T-helper 2 cell treated with Interferon-gamma antibody and Interleukin-4, amounts not matched to agents 100 ng/mL and 5 ng/mL, for 36 hours (primary cell): ENCODE results near the gene RIMBP2. TPM values are rescaled to one million over a fixed set of nuclear protein-coding genes. Genes with fewer than 3 reads are reported as not detected.
"Not testable (repeated sequence)": the region's sequence is repeated elsewhere in the genome, so short reads cannot be mapped to it uniquely, and the experiment has no call there.

Experiments used
- intact Hi-C: fragments of 100-400 bp; cut with micrococcal nuclease; formaldehyde crosslinking; loops from one replicate; pipeline ENCODE4 v1.15.1; 2023
- total RNA-seq: library from RNA; stranded (reverse); gene quantifications from 2 replicates; pipeline ENCODE4 v1.2.3, GENCODE V29; 2022

Gene RIMBP2, protein sequence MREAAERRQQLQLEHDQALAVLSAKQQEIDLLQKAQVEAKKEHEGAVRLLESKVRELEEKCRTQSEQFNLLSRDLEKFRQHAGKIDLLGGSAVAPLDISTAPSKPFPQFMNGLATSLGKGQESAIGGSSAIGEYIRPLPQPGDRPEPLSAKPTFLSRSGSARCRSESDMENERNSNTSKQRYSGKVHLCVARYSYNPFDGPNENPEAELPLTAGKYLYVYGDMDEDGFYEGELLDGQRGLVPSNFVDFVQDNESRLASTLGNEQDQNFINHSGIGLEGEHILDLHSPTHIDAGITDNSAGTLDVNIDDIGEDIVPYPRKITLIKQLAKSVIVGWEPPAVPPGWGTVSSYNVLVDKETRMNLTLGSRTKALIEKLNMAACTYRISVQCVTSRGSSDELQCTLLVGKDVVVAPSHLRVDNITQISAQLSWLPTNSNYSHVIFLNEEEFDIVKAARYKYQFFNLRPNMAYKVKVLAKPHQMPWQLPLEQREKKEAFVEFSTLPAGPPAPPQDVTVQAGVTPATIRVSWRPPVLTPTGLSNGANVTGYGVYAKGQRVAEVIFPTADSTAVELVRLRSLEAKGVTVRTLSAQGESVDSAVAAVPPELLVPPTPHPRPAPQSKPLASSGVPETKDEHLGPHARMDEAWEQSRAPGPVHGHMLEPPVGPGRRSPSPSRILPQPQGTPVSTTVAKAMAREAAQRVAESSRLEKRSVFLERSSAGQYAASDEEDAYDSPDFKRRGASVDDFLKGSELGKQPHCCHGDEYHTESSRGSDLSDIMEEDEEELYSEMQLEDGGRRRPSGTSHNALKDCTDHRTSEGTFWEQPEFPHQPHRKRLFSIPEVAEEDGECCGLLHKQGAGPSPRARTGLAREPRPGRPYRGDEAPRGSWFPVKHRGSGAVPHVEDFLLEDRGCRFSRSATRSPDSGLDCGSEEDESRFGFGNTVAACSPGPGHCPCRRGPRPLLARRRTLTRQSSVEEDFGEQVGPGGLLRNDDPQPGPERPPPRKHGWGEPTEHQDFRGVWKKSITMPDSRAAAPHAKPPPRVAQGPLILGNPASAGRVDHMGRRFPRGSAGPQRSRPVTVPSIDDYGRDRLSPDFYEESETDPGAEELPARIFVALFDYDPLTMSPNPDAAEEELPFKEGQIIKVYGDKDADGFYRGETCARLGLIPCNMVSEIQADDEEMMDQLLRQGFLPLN (N-terminal part only)
- total RNA-seq, result not detected in 2 replicates

DNA sequence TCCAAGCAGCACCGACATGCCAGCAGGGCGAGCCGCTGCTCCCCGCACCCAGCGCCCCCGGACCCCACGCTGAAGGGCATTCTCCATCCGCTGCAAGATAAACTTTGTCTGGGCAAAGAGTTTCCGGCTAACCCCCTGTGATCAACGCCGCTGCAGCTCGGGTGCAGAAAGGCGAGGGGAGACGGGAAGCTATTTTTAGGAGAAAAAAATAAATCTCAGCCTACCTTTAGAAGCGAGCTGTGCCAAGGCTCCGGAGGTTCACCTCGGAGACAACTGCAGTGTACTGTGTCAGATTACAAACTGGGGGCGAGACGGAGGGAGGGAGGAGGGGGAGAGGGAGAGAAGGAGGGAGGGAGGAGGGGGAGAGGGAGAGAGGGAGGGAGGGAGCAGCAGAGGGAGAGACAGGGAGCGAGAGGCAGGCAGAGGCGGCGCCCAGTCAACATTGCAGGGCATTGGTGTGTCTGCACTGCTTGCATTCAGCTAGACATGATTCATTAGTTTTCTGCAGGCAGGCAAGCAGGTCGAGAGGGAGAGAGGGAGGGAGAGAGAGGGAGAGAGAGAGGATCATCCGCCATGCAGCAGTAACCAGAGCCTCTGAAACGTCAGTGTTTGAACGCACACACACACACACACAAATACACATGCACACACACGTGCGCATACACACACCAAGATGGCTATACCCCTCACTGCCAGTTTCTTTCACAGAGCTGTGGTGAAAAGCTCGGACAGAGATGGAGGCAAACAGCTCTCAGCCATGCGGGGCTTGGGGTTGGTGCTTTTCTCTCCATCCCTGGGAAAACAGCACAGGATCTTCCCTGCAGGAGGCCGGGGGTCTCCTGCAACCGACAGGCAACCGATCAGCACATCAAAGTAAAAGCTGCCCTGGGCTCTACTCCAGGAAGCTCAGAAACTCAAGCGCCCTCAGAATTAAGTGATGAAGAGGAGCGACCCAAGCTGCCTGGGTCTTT is at the start of gene RIMBP2:
TSS of gene RIMBP2 (minus strand) at position 302 of the 971 bp plus-strand sequence. CDS start 237,286 bp downstream, outside the sequence.
- intact Hi-C loops, result no loop called here

DNA sequence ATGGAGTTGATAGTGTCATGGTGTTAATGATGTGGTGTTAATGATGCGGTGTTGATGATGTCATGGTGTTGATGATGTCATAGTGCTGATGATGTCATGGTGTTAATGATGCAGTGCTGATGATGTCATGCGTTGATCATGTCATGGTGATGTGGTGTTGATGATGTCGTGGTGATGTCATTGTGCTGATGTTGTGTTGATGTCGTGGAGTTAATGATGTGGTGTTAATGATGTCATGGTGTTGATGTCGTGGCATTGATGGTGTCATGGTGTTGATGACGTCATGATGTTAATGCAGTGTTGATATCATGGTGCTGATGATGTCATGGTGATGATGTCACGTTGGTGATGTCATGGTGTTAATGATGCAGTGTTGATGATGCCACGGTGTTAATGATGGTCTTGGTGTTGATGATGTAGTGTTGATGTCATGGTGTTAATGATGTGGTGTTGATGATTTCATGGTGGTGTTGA is 49.1 kb upstream of the RIMBP2 start:
- intact Hi-C loops, result no loop called here

DNA sequence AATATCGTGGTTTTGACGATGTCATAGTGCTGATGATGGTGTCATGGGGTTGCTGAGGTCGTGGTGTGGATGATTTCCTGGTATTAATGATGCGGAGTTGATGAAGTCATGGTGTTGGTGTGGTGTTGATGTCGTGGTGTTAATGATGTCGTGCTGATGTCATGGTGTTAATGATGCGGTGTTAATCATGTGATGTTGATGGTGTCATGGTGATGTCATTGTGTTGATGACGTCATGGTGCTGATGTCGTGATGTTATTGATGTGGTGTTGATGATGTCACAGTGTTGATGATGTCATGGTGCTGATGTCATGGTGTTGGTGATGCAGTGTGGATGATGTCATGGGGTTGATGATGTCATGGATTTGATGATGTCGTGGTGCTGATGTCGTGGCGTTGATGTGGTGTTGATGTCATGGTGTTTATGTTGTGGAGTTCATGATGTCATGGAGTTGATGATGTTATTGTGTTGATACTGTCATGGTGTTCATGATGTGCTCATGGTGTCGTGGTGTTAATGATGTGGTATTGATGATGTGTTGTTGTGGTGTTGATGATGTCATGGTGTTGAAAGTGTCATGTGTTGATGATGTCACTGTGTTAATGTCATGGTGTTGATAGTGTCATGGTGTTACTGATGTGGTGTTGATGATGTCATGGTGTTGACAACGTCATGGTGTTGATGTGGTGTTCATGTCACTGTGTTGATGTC is 48.5 kb upstream of the RIMBP2 start:
- intact Hi-C loops, result no loop called here

DNA sequence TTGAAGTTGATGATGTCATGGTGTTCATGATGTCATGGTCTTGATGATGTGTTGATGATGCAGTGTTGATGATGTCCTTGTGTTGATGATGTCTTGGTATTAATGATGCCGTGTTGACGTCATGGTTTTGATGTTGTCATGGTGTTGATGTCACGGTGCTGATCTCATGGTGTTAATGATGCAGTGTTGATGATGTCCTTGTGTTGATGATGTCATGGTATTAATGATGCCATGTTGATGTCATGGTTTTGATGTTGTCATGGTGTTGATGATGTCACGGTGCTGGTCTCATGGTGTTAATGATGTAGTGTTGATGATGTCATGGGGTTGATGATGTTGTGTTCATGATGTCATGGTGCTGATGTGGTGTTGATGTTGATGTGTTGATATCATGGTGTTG is 48.0 kb upstream of the RIMBP2 start:
- intact Hi-C loops, result no loop called here

DNA sequence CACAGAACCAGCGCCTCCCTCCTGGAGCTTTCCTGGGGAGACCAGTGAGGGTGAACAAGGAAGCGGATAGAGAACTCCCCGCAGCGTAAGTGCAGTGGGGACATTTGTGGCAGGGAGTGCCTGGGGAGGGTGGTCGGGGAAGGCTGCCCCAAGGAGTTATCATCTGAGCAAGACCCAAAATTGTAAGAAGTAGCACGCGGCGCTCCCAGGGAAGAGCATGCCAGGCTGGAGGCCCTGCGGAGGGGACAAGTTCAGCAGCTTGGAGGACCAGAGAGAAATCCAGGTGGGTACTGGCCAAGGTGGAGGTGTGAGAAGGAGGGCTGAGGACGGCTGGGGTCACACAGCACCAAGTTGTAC is 46.2 kb upstream of the RIMBP2 start:
- intact Hi-C loops, result no loop called here

DNA sequence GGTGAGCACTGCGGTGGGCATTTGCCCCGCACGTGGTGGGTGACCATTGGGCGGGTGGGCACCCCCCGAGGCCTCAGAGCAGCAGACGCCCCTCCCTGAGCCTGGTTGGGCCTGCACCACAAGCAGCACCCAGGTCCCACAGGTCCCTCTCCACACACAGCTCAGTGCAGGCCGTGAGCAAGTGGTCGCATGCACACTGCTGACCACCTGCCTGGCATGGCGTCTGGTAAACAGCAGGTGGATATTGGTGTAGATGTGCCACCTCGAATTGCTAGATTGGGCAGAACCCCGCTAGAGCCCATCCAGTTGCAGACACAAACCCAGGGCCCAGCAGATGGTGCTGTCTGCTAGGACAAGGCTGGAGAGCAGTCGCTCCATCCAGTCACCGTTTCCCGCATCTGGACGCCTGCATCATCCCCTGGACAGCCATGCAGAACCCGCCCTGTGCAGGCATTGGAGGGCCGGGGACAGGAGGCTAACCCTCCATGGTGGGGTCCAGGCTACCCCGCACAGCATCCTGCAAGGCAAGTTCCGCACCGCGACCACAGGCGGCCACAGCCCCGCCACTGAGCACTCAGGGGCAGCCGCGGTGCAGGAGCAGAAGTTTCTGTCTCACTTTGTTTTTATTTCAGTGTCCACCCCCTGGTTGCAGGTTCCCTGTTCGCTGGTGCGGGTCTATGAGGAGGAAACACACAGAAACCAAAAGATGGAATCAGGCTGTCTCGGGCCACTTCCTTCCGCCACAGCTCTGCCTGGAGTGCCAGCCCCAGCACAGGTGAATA is 45.6 kb upstream of the RIMBP2 start:
- intact Hi-C loops, result loop anchor here (1.0 to 2.0 kb wide), 2 partner anchors 58 to 371 kb away; no protein-coding TSS in a partner anchor

DNA sequence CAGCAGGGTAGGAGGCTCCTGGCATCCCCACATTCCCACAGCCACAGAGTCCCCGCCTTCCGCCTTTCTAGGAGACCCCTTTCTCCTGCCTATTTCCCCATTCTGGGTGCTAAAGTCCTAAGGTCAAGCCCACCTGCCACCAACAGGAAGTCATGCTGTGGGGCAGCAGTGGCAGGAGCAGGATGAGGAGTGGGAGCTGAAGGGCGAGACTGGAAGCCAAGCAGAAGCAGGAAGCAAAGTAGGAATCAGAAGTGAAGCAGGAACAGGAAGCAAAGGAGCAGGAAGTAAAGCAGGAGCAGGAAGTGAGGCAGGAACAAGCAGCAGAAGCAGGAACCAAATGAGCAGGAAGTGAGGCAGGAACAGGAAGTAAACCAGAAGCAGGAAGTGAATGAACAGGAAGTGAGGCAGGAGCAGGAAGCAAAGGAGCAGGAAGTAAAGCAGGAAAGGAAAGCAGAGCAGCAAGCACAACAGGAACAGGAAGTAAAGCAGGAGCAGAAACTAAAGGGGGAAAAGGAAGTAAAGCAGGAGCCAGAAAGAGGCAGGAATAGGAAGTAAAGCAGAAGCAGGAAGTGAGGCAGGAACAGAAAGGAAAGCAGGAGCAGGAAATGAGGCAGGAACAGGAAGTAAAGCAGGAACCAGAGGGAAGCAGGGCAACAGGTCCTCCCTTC is 38.3 kb upstream of the RIMBP2 start:
- intact Hi-C loops, result no loop called here

DNA sequence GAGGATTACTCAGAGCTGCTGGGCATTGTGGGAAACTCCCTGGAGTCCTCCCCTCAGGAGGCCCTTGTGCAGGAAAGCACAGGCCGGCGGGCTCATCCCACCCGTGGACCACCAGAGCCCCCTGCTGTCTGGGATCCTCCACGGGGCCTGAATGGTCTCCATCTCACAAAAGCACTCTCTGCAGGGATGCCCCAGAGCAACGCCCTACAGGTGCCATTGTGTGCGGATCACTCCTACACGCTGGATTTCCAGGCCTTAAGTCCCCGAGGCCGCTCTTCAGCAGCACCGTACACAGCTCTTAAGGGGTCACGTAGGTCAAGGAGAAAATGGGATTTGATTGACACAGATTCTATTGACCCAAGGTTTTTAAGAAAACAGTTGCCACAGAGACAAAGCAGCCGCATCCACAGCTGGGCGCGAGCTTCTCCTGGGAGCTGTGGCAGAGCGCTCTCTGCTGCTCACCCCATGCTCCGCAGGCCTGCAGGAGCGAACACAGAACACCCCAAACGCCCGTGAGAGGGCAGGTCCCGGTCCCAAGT is 36.7 kb upstream of the RIMBP2 start:
- intact Hi-C loops, result no loop called here

DNA sequence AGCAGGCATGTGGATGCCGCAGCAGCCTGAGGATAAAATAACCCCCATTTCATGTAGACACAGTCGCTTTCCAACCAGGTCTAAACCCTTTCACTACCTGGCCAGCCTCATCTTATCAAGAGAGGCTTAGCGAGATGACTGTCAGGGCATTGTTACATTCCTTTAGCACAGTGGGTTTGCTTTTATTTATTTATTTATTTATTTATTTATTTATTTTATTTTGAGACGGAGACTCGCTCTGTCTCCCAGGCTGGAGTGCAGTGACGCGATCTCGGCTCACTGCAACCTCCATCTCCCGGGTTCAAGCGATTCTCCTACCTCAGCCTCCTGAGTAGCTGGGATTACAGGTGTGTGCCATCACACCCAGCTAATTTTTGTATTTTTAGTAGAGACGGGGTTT is 35.9 kb upstream of the RIMBP2 start:
- intact Hi-C loops, result not testable (repeated sequence)

DNA sequence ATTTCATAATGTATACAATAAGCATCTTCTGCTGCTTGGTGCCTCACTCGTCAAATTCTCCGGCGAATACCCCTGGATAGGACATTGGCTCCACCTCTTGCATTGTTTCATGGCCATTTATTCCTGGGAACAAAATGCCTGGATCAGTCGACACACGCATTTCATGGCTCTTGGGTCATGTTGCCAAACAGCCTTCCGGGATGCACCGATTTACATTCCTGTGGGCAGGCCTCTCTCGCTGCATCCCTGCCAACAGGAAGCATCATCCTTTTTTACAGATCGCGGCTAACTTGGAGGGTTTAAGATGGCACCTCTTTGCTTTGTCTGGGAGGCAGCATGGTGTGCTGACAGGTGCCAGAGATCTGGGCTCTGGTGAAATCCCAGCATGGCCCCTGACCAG is 32.7 kb upstream of the RIMBP2 start:
- intact Hi-C loops, result no loop called here

DNA sequence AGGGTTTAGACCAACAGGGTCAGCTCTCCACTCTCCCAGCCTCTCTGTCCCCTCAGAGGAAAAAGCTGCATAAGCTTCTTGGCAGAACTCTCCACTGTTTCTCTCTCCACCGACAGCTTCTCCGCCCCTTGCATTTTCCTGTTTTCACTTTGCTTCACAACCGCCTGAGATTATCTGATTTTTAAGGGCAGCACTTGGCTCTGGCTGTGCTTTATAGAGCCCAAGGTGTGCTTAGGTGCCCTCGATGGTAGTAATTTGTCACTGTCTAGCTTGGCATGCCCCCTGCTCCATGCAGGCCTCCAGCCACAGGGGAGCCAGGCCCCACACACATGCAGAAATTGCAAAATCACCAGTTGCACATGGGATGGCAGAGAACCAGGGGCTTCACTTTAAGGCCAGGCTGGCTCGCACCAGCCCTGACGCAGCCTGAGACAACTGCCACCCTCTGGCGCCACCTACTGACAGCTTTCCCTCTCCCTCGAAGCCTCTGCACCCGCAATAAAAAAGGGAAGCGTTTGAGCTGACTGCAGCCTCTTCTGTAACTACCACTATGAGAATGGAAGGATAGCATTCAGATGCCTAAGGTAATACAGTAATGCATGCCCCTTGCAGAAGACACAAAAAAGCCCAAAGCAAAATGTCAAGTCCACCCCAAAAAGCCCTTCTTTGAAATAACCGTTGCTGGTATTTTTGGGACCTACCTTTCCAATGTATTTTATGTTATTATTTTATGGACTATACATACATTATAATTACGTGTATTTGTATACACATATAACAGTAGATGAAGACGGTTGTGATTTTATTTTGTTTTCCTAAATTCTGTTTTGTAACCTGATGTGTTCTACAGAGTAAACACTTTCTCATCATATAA is 32.0 kb upstream of the RIMBP2 start:
- intact Hi-C loops, result no loop called here

DNA sequence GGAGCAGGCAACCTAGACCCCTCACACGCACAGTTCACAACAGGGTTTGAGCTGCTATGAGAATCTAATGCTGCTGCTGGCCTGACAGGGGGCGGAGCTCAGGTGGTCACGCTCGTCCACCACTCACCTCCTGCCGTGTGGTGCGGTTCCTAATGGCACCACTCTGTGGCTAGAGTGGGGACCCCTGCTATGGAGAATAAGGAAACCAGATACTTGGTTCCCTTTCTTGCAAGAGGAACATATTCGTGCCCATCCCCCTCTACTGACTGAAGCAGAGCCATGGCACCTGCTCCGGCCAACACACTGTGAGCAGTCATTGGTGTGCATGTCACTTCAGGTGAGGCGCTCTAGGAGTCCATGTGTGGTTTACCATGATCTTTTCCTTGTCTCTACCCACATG is 30.4 kb upstream of the RIMBP2 start:
- intact Hi-C loops, result no loop called here

DNA sequence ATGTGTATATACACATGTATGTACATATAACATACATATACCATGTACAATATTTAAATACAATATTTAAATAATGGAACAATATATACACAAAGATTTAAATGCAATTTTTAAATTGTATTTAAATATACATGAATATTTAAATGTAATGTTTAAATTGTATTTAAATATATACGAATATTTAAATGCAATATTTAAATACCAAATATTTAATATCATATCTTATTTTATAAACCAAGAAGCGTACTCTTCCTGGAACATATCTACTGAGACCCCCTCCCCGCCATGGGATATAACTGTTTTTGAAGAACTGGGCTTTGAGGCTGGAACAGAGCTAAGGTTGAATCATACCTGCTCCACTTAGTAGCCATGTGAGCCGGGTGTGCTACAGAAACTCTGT is 29.8 kb upstream of the RIMBP2 start:
- intact Hi-C loops, result no loop called here

DNA sequence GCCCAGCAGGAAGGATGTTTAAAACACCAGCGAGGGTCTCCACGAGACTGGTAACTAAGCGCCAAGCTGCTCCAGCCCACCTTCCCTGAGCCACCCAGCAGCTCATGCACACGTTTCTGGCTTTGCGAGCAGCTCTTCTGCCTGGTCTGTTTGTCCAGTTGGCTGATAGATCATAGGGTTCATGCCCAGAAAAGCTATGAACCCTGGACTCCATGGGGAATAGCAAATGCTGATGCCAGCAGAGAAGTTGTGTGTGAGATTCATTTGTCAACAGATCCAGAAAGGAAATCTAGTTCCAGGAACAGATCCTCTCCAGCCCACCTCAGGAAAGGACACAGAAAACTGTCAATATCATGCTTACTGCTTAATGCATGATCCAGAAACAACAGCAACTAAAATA is 28.2 kb upstream of the RIMBP2 start:
- intact Hi-C loops, result no loop called here

DNA sequence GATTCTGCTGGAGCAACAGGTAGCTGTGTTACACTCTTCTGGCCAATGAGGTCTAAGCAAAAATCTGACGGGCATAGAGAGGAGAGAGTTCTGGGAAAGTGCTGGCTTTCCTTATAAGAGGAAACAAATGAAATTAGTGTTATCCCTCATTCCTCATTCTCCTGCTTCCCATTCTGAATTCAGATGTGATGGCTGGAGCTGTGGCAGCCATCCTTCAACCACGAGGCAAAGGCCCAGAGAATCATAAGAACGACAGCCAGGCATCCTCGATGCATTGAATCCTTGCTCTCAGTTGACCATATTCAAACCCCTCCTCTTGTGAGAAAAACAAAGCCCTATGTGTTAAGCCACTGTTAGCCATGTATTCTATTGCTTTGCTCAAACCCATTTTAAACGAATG is 27.5 kb upstream of the RIMBP2 start:
- intact Hi-C loops, result no loop called here

DNA sequence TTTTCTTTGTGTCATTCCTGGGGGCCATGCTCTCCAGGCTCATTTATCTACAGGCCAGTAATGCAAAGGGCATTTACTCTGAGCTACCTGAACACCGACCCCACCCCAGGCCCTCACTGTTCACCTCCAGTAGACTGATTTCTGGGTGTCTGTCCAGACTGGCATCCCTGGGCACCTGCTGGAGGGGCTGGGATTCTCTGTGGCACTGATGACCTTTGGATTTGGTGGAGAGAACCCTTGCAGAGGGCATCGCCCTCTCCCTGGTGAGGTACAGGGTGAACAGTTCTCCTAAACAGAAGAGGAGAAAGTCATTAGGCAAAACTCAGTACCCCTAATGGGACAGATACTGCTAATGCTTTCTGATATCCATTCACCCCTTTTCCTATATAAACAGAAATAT is 27.1 kb upstream of the RIMBP2 start:
- intact Hi-C loops, result no loop called here

DNA sequence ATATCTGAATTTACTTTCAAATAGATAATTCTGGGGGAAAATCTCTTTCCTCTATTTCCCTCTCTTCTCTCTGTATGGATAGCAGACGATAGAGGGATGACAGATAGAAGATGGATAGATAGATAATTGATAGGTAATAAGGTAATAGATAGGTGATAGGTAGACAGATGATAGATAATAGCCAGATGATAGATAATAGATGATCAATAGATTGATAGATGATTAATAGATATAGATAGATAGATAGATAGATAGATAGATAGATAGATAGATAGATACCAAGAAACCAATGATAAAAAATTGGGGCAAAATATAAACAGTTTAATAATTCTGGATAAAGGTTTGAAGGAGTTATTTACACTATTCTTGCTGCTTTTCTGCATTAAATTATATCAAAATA is 26.6 kb upstream of the RIMBP2 start:
- intact Hi-C loops, result no loop called here
